GM20431 (cell line): ENCODE data around the gene NAALAD2.
"Not testable (repeated sequence)": the region's sequence is repeated elsewhere in the genome, so short reads cannot be mapped to it uniquely, and the experiment has no call there.

ENCODE experiments used
- in situ Hi-C: fragments of 300-500 bp; cut with MseI, MboI; formaldehyde crosslinking; loops from one replicate; pipeline ENCODE4 v1.15.0; 2020; ENCODE audit warnings: low sequenced_read_pairs; ENCODE audit not compliant: unreplicated experiment

NAALAD2 gene

GRCh38 chr11:90187839-90188238, 53.4 kb downstream of the NAALAD2 start:
- in situ Hi-C loops: no loop called here

- in situ Hi-C loops: no loop called here
Measured at GRCh38 chr11:90189011-90189410, 54.5 kb downstream of the NAALAD2 start.

GRCh38 chr11:90192869-90193582, 58.6 kb downstream of the NAALAD2 start:
- in situ Hi-C loops: no loop called here

GRCh38 chr11:90197377-90197776, 62.9 kb downstream of the NAALAD2 start:
- in situ Hi-C loops: no loop called here

- in situ Hi-C loops: no loop called here
Measured at GRCh38 chr11:90202342-90202741, 67.9 kb downstream of the NAALAD2 start.

GRCh38 chr11:90204407-90204806, 69.9 kb downstream of the NAALAD2 start:
- in situ Hi-C loops: no loop called here

GRCh38 chr11:90204832-90205646, 70.6 kb downstream of the NAALAD2 start:
- in situ Hi-C loops: no loop called here

- in situ Hi-C loops: not testable (repeated sequence)
Measured at GRCh38 chr11:90207992-90208391, 73.5 kb downstream of the NAALAD2 start.

GRCh38 chr11:90208857-90209256, 74.4 kb downstream of the NAALAD2 start:
- in situ Hi-C loops: no loop called here

GRCh38 chr11:90213322-90213721, 78.9 kb downstream of the NAALAD2 start:
- in situ Hi-C loops: no loop called here

- in situ Hi-C loops: no loop called here
Measured at GRCh38 chr11:90216611-90217010, 82.1 kb downstream of the NAALAD2 start.

GRCh38 chr11:90218606-90219005, 84.1 kb downstream of the NAALAD2 start:
- in situ Hi-C loops: no loop called here

- in situ Hi-C loops: no loop called here
Measured at GRCh38 chr11:90219438-90219837, 85.0 kb downstream of the NAALAD2 start.

GRCh38 chr11:90220391-90220790, 85.9 kb downstream of the NAALAD2 start:
- in situ Hi-C loops: no loop called here

GRCh38 chr11:90221803-90222458, 87.5 kb downstream of the NAALAD2 start:
- in situ Hi-C loops: no loop called here

- in situ Hi-C loops: no loop called here
Measured at GRCh38 chr11:90222459-90223247, 88.2 kb downstream of the NAALAD2 start, which contains the start of gene CHORDC1. CHORDC1 (minus strand) TSS chr11:90223049; CDS start chr11:90222954, 95 bp downstream.

- in situ Hi-C loops: no loop called here
Measured at GRCh38 chr11:90223248-90223585, 88.8 kb downstream of the NAALAD2 start.

- in situ Hi-C loops: no loop called here
Measured at GRCh38 chr11:90228056-90228455, 93.6 kb downstream of the NAALAD2 start.

- in situ Hi-C loops: no loop called here
Measured at GRCh38 chr11:90229791-90230190, 95.3 kb downstream of the NAALAD2 start.

- in situ Hi-C loops: no loop called here
Measured at GRCh38 chr11:90234977-90235376, 100.5 kb downstream of the NAALAD2 start.
